ENCODE results near the gene KCNJ12.

The KCNJ12 gene

DNA sequence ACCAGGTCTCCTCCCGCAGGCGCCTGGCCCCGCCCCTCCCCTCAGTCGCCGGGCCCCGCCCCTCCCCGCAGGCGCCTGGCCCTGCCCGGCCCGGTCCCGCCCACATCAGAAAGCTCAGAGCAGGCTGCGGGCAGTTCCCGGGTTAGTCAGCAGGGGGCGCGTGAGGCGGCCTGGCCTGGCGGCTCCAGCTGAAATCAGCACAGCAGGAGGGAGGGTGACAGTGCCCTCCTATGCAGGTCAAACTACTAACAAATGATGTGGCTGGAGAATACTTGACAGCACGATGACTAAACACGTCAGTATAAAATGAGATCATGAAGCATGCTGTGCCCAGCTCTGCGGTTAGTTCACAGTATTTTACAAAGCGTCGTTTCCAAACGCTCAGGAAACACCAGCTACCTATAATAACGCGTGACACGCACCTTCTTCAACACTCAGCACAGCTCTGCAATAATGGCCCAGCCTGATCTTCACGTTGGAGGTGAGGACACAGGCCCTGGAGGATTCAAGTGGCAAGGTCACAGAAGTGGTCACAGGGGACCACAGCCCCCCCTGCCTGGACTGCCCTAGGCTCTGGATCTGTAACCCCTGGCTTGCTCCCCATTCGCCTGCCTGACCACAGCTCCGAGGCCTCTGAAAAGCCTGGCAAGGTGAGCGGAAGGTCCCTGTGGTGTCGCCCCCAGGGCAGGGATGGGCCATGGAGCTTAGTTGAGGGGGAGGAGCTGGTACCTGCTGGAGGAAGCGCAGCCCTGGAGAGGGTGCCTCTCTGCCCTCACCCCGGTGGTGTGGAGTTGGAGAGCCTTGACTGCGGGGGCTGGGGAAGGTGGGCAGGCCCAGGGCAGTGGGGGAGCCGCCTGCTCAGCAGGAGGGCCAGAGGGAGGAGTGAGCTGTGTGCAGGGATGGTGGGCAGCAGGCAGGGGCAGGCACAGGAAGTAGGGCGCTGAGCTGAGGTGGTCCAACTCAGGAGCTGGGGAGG lies 81.2 kb downstream of the KCNJ12 start (continued):
- TF ChIP-seq ZNF404 (tag by site-specific recombination; IDR thresholded peaks at IDR 0.05), result no peak
- TF ChIP-seq ZBTB20 (tag by site-specific recombination; IDR thresholded peaks at IDR 0.05), result 0 out of 2 replicates have a peak, but pooled peaks have one; percentile 26
- no peak for TF ChIP-seq ZNF138 (tag by site-specific recombination; IDR thresholded peaks at IDR 0.05; ENCODE audit: borderline replicate concordance)
- TF ChIP-seq ZNF596 (tag by site-specific recombination; IDR thresholded peaks at IDR 0.05), result no peak
- no peak for TF ChIP-seq ZNF266 (tag by site-specific recombination; IDR thresholded peaks at IDR 0.05; ENCODE audit: low read depth)
- TF ChIP-seq TCF7L2 (IDR thresholded peaks at IDR 0.05; ENCODE audit: borderline replicate concordance, low read depth, low read length), result no peak
- TF ChIP-seq ZSCAN30 (tag by site-specific recombination; IDR thresholded peaks at IDR 0.05), result peak; percentile 96
- TF ChIP-seq, protein P1, sequence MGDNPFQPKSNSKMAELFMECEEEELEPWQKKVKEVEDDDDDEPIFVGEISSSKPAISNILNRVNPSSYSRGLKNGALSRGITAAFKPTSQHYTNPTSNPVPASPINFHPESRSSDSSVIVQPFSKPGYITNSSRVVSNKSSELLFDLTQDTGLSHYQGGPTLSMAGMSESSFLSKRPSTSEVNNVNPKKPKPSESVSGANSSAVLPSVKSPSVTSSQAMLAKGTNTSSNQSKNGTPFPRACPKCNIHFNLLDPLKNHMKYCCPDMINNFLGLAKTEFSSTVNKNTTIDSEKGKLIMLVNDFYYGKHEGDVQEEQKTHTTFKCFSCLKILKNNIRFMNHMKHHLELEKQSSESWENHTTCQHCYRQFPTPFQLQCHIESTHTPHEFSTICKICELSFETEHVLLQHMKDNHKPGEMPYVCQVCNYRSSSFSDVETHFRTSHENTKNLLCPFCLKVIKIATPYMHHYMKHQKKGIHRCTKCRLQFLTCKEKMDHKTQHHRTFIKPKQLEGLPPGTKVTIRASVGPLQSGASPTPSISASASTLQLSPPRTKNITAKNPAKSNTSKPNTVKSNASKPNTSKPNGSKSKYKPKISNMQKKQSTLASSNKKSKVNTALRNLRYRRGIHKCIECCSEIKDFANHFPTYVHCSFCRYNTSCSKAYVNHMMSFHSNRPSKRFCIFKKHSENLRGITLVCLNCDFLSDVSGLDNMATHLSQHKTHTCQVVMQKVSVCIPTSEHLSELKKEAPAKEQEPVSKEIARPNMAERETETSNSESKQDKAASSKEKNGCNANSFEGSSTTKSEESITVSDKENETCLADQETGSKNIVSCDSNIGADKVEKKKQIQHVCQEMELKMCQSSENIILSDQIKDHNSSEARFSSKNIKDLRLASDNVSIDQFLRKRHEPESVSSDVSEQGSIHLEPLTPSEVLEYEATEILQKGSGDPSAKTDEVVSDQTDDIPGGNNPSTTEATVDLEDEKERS (tag by site-specific recombination; IDR thresholded peaks at IDR 0.05), result 0 out of 2 replicates have a peak, but pooled peaks have one; percentile 45
- peak; percentile 93; the same call in 1 of the 2 replicates for TF ChIP-seq ZNF24 (tag by site-specific recombination; IDR thresholded peaks at IDR 0.05)
- no peak for TF ChIP-seq ZNF169 (tag by site-specific recombination; IDR thresholded peaks at IDR 0.05)
- no peak for TF ChIP-seq ZNF214 (tag by site-specific recombination; IDR thresholded peaks at IDR 0.05; ENCODE audit: borderline replicate concordance)
- no peak for TF ChIP-seq ZNF239 (tag by site-specific recombination; IDR thresholded peaks at IDR 0.05)
- TF ChIP-seq, protein P2, sequence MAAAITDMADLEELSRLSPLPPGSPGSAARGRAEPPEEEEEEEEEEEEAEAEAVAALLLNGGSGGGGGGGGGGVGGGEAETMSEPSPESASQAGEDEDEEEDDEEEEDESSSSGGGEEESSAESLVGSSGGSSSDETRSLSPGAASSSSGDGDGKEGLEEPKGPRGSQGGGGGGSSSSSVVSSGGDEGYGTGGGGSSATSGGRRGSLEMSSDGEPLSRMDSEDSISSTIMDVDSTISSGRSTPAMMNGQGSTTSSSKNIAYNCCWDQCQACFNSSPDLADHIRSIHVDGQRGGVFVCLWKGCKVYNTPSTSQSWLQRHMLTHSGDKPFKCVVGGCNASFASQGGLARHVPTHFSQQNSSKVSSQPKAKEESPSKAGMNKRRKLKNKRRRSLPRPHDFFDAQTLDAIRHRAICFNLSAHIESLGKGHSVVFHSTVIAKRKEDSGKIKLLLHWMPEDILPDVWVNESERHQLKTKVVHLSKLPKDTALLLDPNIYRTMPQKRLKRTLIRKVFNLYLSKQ (tag by site-specific recombination; IDR thresholded peaks at IDR 0.05; ENCODE audit: borderline replicate concordance), result no peak
- TF ChIP-seq ZNF501 (tag by site-specific recombination; IDR thresholded peaks at IDR 0.05), result 0 out of 2 replicates have a peak, but pooled peaks have one; percentile 56
- TF ChIP-seq, protein P3, sequence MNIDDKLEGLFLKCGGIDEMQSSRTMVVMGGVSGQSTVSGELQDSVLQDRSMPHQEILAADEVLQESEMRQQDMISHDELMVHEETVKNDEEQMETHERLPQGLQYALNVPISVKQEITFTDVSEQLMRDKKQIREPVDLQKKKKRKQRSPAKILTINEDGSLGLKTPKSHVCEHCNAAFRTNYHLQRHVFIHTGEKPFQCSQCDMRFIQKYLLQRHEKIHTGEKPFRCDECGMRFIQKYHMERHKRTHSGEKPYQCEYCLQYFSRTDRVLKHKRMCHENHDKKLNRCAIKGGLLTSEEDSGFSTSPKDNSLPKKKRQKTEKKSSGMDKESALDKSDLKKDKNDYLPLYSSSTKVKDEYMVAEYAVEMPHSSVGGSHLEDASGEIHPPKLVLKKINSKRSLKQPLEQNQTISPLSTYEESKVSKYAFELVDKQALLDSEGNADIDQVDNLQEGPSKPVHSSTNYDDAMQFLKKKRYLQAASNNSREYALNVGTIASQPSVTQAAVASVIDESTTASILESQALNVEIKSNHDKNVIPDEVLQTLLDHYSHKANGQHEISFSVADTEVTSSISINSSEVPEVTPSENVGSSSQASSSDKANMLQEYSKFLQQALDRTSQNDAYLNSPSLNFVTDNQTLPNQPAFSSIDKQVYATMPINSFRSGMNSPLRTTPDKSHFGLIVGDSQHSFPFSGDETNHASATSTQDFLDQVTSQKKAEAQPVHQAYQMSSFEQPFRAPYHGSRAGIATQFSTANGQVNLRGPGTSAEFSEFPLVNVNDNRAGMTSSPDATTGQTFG (tag by site-specific recombination; IDR thresholded peaks at IDR 0.05; ENCODE audit: borderline replicate concordance), result no peak
- peak; percentile 96 for TF ChIP-seq ZNF324 (tag by site-specific recombination; IDR thresholded peaks at IDR 0.05)
- no peak for TF ChIP-seq ZSCAN16 (tag by site-specific recombination; IDR thresholded peaks at IDR 0.05)
- TF ChIP-seq, protein P4, sequence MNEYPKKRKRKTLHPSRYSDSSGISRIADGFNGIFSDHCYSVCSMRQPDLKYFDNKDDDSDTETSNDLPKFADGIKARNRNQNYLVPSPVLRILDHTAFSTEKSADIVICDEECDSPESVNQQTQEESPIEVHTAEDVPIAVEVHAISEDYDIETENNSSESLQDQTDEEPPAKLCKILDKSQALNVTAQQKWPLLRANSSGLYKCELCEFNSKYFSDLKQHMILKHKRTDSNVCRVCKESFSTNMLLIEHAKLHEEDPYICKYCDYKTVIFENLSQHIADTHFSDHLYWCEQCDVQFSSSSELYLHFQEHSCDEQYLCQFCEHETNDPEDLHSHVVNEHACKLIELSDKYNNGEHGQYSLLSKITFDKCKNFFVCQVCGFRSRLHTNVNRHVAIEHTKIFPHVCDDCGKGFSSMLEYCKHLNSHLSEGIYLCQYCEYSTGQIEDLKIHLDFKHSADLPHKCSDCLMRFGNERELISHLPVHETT (tag by site-specific recombination; IDR thresholded peaks at IDR 0.05), result 0 out of 2 replicates have a peak, but pooled peaks have one; percentile 45
- no peak for TF ChIP-seq SALL2 (tag by site-specific recombination; IDR thresholded peaks at IDR 0.05; ENCODE audit: borderline replicate concordance)
- no peak for TF ChIP-seq ZNF37A (tag by site-specific recombination; IDR thresholded peaks at IDR 0.05)
- no peak for TF ChIP-seq ZNF664 (tag by site-specific recombination; IDR thresholded peaks at IDR 0.05)
- no peak for TF ChIP-seq ZNF146 (tag by site-specific recombination; IDR thresholded peaks at IDR 0.05)
- TF ChIP-seq ZNF514 (tag by site-specific recombination; IDR thresholded peaks at IDR 0.05), result no peak
- no peak for TF ChIP-seq ZNF768 (tag by site-specific recombination; IDR thresholded peaks at IDR 0.05)
- TF ChIP-seq, protein P5, sequence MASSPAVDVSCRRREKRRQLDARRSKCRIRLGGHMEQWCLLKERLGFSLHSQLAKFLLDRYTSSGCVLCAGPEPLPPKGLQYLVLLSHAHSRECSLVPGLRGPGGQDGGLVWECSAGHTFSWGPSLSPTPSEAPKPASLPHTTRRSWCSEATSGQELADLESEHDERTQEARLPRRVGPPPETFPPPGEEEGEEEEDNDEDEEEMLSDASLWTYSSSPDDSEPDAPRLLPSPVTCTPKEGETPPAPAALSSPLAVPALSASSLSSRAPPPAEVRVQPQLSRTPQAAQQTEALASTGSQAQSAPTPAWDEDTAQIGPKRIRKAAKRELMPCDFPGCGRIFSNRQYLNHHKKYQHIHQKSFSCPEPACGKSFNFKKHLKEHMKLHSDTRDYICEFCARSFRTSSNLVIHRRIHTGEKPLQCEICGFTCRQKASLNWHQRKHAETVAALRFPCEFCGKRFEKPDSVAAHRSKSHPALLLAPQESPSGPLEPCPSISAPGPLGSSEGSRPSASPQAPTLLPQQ (tag by site-specific recombination; IDR thresholded peaks at IDR 0.05), result peak; percentile 72; the same call in 1 of the 2 replicates
- TF ChIP-seq ZNF140 (tag by site-specific recombination; IDR thresholded peaks at IDR 0.05), result no peak
- TF ChIP-seq, protein P6, sequence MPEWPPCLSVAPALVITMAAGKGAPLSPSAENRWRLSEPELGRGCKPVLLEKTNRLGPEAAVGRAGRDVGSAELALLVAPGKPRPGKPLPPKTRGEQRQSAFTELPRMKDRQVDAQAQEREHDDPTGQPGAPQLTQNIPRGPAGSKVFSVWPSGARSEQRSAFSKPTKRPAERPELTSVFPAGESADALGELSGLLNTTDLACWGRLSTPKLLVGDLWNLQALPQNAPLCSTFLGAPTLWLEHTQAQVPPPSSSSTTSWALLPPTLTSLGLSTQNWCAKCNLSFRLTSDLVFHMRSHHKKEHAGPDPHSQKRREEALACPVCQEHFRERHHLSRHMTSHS (tag by site-specific recombination; IDR thresholded peaks at IDR 0.05), result no peak
- TF ChIP-seq ZNF175 (tag by site-specific recombination; IDR thresholded peaks at IDR 0.05), result no peak
